C4-2B (cell line): ENCODE measurements around the gene PDE4DIP.
"Not testable (repeated sequence)": the region's sequence is repeated elsewhere in the genome, so short reads cannot be mapped to it uniquely, and the experiment has no call there.

Experiments used
- CTCF ChIP-seq: fragments of 450-650 bp; conservative IDR thresholded peaks from 2 replicates; pipeline ENCODE4 v1.5.1; 2017; ENCODE audit warnings: mild to moderate bottlenecking
- ZFX ChIP-seq: fragments of 450-650 bp; IDR thresholded peaks from 2 replicates; pipeline ENCODE4 v1.6.1; 2017

GRCh38 chr1:148953730-148954129 lies 109.5 kb downstream of the PDE4DIP start:
- not testable (repeated sequence) for TF ChIP-seq CTCF, ZFX
